HG03432 (cell line): ENCODE measurements around the gene TNK2.
"Not testable (repeated sequence)": the region's sequence is repeated elsewhere in the genome, so short reads cannot be mapped to it uniquely, and the experiment has no call there.

Experiments
- ATAC-seq: cut with Tn5 transposase; IDR thresholded peaks from one replicate; pipeline ENCODE4 v1.9.1; 2021; ENCODE audit warnings: mild to moderate bottlenecking, moderate library complexity; ENCODE audit not compliant: unreplicated experiment

Gene TNK2

GRCh38 chr3:195872097-195872496, 36.3 kb downstream of the TNK2 start:
- no peak for ATAC-seq

- ATAC-seq = not testable (repeated sequence)
These were observed 36.7 kb downstream of the TNK2 start for GRCh38 chr3:195871686-195872085.

GRCh38 chr3:195870937-195871336, 37.4 kb downstream of the TNK2 start:
- no peak for ATAC-seq

- ATAC-seq = no peak
These were observed 37.9 kb downstream of the TNK2 start for GRCh38 chr3:195870442-195870841.

GRCh38 chr3:195869413-195870001, 38.8 kb downstream of the TNK2 start:
- no peak for ATAC-seq

GRCh38 chr3:195868866-195869412, 39.4 kb downstream of the TNK2 start:
- ATAC-seq = no peak

GRCh38 chr3:195868336-195868865, 40.0 kb downstream of the TNK2 start:
- ATAC-seq = no peak

GRCh38 chr3:195867631-195868335, 40.6 kb downstream of the TNK2 start:
- no peak for ATAC-seq

GRCh38 chr3:195866686-195867511, 41.5 kb downstream of the TNK2 start:
- ATAC-seq = no peak

GRCh38 chr3:195865752-195866151, 42.6 kb downstream of the TNK2 start:
- no peak for ATAC-seq

GRCh38 chr3:195863121-195864061, 45.0 kb downstream of the TNK2 start:
- ATAC-seq = peak; percentile 65

GRCh38 chr3:195862318-195862717, 46.0 kb downstream of the TNK2 start:
- ATAC-seq = not testable (repeated sequence)

GRCh38 chr3:195860456-195860855, 47.9 kb downstream of the TNK2 start:
- ATAC-seq = no peak

GRCh38 chr3:195859846-195860411, 48.4 kb downstream of the TNK2 start:
- no peak for ATAC-seq

GRCh38 chr3:195859061-195859845, 49.1 kb downstream of the TNK2 start:
- no peak for ATAC-seq

GRCh38 chr3:195856410-195857084, 51.8 kb downstream of the TNK2 start:
- no peak for ATAC-seq

- no peak for ATAC-seq
These were observed 52.6 kb downstream of the TNK2 start for GRCh38 chr3:195855471-195856409.
